GM23338 (cell line): ENCODE data around the gene UGP2. TPM values are rescaled to one million over a fixed set of nuclear protein-coding genes. Genes with fewer than 3 reads are reported as not detected.
A peak's percentile ranks its signal among the peaks of the same experiment; 100 is the strongest.

Experiments
- ATAC-seq: fragments of 200-7000 bp; cut with Tn5 transposase; 3 replicates; pipeline ENCODE4 v1.9.1; 2020
- DNase-seq: peaks from one replicate; pipeline ENCODE4 v3.0.0-alpha.2; 2015; ENCODE audit warnings: low spot score
- H2AFZ ChIP-seq: fragments of 200-600 bp; sonication (generic); 2 replicates; pipeline ENCODE4 v1.8.0; 2016; ENCODE audit warnings: antibody characterized with exemption, mild to moderate bottlenecking, moderate library complexity
- H3F3A ChIP-seq: fragments of 200-600 bp; sonication (generic); replicated peaks from 2 replicates; pipeline ENCODE4 v1.8.0; 2017; ENCODE audit warnings: antibody characterized with exemption, mixed run types, low read depth
- H3K27ac ChIP-seq: fragments of 200-600 bp; sonication (generic); 2 replicates; pipeline ENCODE4 v1.6.1; 2016; ENCODE audit warnings: low read depth
- H3K27me3 ChIP-seq: fragments of 200-600 bp; sonication (generic); 2 replicates; pipeline ENCODE4 v1.8.0; 2016; ENCODE audit warnings: mild to moderate bottlenecking, mixed run types, moderate library complexity; ENCODE audit not compliant: insufficient read depth
- H3K36me3 ChIP-seq: fragments of 200-600 bp; sonication (generic); 2 replicates; pipeline ENCODE4 v1.8.0; 2016; ENCODE audit warnings: mild to moderate bottlenecking; ENCODE audit not compliant: insufficient read depth
- H3K4me1 ChIP-seq: fragments of 200-600 bp; sonication (generic); 2 replicates; pipeline ENCODE4 v1.8.0; 2016; ENCODE audit warnings: mild to moderate bottlenecking, moderate library complexity; ENCODE audit not compliant: insufficient read depth
- H3K4me2 ChIP-seq: fragments of 200-600 bp; sonication (generic); 2 replicates; pipeline ENCODE4 v1.7.1; 2017; ENCODE audit warnings: mixed run types
- H3K4me3 ChIP-seq: fragments of 200-600 bp; sonication (generic); 2 replicates; pipeline ENCODE4 v1.6.1; 2016; ENCODE audit warnings: mixed run types
- H3K79me2 ChIP-seq: fragments of 200-600 bp; sonication (generic); replicated peaks from 2 replicates; pipeline ENCODE4 v1.8.0; 2017; ENCODE audit warnings: mild to moderate bottlenecking; ENCODE audit not compliant: insufficient read depth
- H3K9me2 ChIP-seq: fragments of 200-600 bp; sonication (generic); 2 replicates; pipeline ENCODE4 v1.8.0; 2017; ENCODE audit not compliant: insufficient read depth
- H4K20me1 ChIP-seq: fragments of 200-600 bp; sonication (generic); replicated peaks from 2 replicates; pipeline ENCODE4 v1.8.0; 2017; ENCODE audit warnings: mild to moderate bottlenecking; ENCODE audit not compliant: insufficient read depth
- H3K27ac Mint-ChIP-seq: 2 replicates; pipeline ENCODE4 v1.8.0; 2020; ENCODE audit warnings: inconsistent platforms, mild to moderate bottlenecking, moderate library complexity, mixed read lengths
- H3K27me3 Mint-ChIP-seq: 3 replicates; pipeline ENCODE4 v1.8.0; 2022; ENCODE audit warnings: low read depth, mild to moderate bottlenecking, moderate library complexity, mixed read lengths, inconsistent platforms; ENCODE audit not compliant: insufficient read depth, poor library complexity
- H3K36me3 Mint-ChIP-seq: 3 replicates; pipeline ENCODE4 v1.8.0; 2021; ENCODE audit warnings: low read depth, mild to moderate bottlenecking, inconsistent platforms, moderate library complexity, mixed read lengths
- H3K4me1 Mint-ChIP-seq: 3 replicates; pipeline ENCODE4 v1.8.0; 2020; ENCODE audit warnings: mild to moderate bottlenecking, inconsistent platforms, mixed read lengths
- H3K4me3 Mint-ChIP-seq: 3 replicates; pipeline ENCODE4 v1.8.0; 2021; ENCODE audit warnings: moderate library complexity, mild to moderate bottlenecking, inconsistent platforms, mixed read lengths
- H3K9me3 Mint-ChIP-seq: 3 replicates; pipeline ENCODE4 v1.8.0; 2020; ENCODE audit warnings: moderate library complexity, mild to moderate bottlenecking, inconsistent platforms, mixed read lengths
- CREB1 ChIP-seq: fragments of 250-450 bp; sonication (Bioruptor Pico); IDR thresholded peaks from 2 replicates; pipeline ENCODE4 v1.5.0; 2020; ENCODE audit warnings: low read depth, mild to moderate bottlenecking, moderate library complexity
- EZH2 ChIP-seq: fragments of 200-600 bp; sonication (generic); IDR thresholded peaks from one replicate; pipeline ENCODE4 v1.8.0; 2017; ENCODE audit warnings: antibody characterized with exemption, mild to moderate bottlenecking, low read depth; ENCODE audit not compliant: unreplicated experiment
- ZNF462 ChIP-seq: fragments of 250-450 bp; sonication (Bioruptor Pico); IDR thresholded peaks from 2 replicates; pipeline ENCODE4 v1.5.0; 2020; ENCODE audit warnings: mild to moderate bottlenecking, moderate library complexity
- polyA plus RNA-seq: library from polyadenylated mRNA; unstranded; fragments of >200 nt; fragmentation: Nextera tagmentation; extraction: Ambion mirVana; gene quantifications from 2 replicates; pipeline ENCODE4 v1.2.1, GENCODE V29; 2016
- total RNA-seq: library from RNA; depleted of rRNA; stranded (reverse); fragments of >200 nt; shearing (Covaris generic); gene quantifications from 2 replicates; pipeline ENCODE4 v1.2.3, GENCODE V29; 2014

UGP2 gene
- total and polyA plus RNA-seq, 2 experiments from 2014 or later = 744 to 943 TPM

- Mint-ChIP-seq H3K27ac (0 out of 2 replicates have a peak overlapping the region, but pooled peaks have one; percentile 4), H3K9me3 (no peaks in the 10 kb centered on the region)
These were observed 20.7 kb upstream of the UGP2 start for GRCh38 chr2:63820969-63821368.

More at GRCh38 chr2:63820969-63821368, 20.7 kb upstream of the UGP2 start:
- Histone ChIP-seq H3K4me3 (no peak overlapping the region), H3F3A (no peaks in the 10 kb centered on the region), H3K27me3 (no peaks in the 10 kb centered on the region), H3K27ac (no peak overlapping the region), H3K79me2 (no peaks in the 10 kb centered on the region), H4K20me1 (no peaks in the 10 kb centered on the region), H2AFZ (no peak overlapping the region; the same call in 1 of the 2 replicates), H3K4me2 (no peak overlapping the region), H3K4me1 (peaks cover 11% of the 10 kb centered on the region), H3K9me2 (no peaks in the 10 kb centered on the region), H3K36me3 (no peaks in the 10 kb centered on the region)
- peaks cover 19% of the 10 kb centered on the region for H3K4me1 Mint-ChIP-seq
- H3K27me3 Mint-ChIP-seq = peaks cover 1% of the 10 kb centered on the region
- DNase-seq (no peak), ATAC-seq (no peak)
- no peak overlapping the region for H3K4me3 Mint-ChIP-seq
- TF ChIP-seq CREB1 (CRISPR knock-in tag) = no peak
- no peak for TF ChIP-seq EZH2
- TF ChIP-seq ZNF462 (CRISPR knock-in tag) = no peak
- no peaks in the 10 kb centered on the region for H3K36me3 Mint-ChIP-seq
